DOHH2 (cell line): ENCODE data around the gene KLLN.
"Not testable (repeated sequence)": the region's sequence is repeated elsewhere in the genome, so short reads cannot be mapped to it uniquely, and the experiment has no call there.

Experiments
- EZH2phosphoT487 ChIP-seq: fragments of 200-600 bp; sonication (generic); IDR thresholded peaks from 2 replicates; pipeline ENCODE4 v1.6.1; 2017; ENCODE audit warnings: borderline replicate concordance, mild to moderate bottlenecking, antibody characterized with exemption, low read length, moderate library complexity, mixed read lengths
- TF ChIP-seq, protein P1 (sequence below): fragments of 200-600 bp; sonication (generic); IDR thresholded peaks from one replicate; pipeline ENCODE4 v1.5.1; 2014; ENCODE audit warnings: antibody characterized with exemption, mild to moderate bottlenecking, low read depth, low read length; ENCODE audit not compliant: poor library complexity, severe bottlenecking

DNA sequence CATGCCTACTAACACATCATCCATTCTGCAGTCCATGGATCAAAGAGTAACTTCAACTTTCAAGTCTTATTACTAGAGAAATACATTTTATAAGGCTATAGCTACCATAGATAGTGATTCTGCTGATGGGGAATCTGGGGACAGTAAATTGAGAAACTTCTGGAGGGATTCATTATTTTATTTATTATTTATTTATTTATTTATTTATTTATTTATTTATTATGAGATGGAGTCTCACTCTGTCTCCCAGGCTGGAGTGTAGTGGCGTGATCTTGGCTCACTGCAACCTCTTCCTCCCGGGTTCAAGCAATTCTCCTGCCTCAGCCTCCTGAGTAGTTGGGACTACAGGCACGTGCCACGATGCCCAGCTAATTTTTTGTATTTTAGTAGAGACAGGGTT is 34.3 kb downstream of the KLLN start:
- TF ChIP-seq, protein P1, sequence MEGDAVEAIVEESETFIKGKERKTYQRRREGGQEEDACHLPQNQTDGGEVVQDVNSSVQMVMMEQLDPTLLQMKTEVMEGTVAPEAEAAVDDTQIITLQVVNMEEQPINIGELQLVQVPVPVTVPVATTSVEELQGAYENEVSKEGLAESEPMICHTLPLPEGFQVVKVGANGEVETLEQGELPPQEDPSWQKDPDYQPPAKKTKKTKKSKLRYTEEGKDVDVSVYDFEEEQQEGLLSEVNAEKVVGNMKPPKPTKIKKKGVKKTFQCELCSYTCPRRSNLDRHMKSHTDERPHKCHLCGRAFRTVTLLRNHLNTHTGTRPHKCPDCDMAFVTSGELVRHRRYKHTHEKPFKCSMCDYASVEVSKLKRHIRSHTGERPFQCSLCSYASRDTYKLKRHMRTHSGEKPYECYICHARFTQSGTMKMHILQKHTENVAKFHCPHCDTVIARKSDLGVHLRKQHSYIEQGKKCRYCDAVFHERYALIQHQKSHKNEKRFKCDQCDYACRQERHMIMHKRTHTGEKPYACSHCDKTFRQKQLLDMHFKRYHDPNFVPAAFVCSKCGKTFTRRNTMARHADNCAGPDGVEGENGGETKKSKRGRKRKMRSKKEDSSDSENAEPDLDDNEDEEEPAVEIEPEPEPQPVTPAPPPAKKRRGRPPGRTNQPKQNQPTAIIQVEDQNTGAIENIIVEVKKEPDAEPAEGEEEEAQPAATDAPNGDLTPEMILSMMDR = not testable (repeated sequence)
- TF ChIP-seq EZH2phosphoT487 = not testable (repeated sequence)
